ENCODE results near the gene CAMTA1.

GRCh38 chr1:6888268-6888667, 103.0 kb downstream of the CAMTA1 start:
- TF ChIP-seq POLR2A (IDR thresholded peaks at IDR 0.05; ENCODE audit: low read length) (no peak), GATA1 (IDR thresholded peaks at IDR 0.05; ENCODE audit: low read depth, low read length) (no peak)

Measured in erythroblast (primary cell).